ENCODE data around the gene UBE2QL1. TPM values are rescaled to one million over a fixed set of nuclear protein-coding genes. Genes with fewer than 3 reads are reported as not detected.
"Not testable (repeated sequence)": the region's sequence is repeated elsewhere in the genome, so short reads cannot be mapped to it uniquely, and the experiment has no call there.

Gene UBE2QL1
- total and polyA plus RNA-seq, 2 donors (not counting 1 experiment from before 2014, with no cell fraction given): 0.33 to 1.7 TPM

DNA sequence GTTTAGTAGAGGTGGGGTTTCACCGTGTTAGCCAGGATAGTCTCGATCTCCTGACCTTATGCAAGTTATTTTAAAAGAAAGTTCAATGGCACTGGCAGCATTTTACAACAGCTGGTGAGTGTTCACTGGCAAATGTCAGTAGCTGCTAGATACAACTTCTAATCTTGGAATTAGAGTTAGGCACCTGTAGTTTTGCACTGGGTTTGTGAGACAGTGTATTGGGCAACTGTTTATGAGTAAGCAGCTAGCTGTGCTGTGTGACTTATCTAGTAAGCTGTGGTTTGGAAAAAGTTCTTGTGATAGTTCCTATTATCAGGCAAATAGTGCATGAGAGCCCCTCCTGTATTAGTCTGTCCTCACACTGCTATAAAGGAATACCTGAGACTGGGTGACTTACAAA is 61.5 kb downstream of the UBE2QL1 start:
- ATAC-seq (ENCODE audit: low read depth) (no peak), DNase-seq (no peak)
- Histone ChIP-seq H3K4me1 (ENCODE audit: control insufficient read depth in 2 of 2, insufficient read depth in 2 of 2, low read length in 2 of 2) (no peaks in the 10 kb centered on the region), H3K79me2 (ENCODE audit: control insufficient read depth, insufficient read depth, low read length) (no peaks in the 10 kb centered on the region), H3K9ac (ENCODE audit: low read length) (no peak overlapping the region), H4K20me1 (ENCODE audit: control insufficient read depth, insufficient read depth, low read length, poor library complexity, severe bottlenecking) (no peaks in the 10 kb centered on the region), H3K27ac (ENCODE audit: low read length in 2 of 2) (no peak overlapping the region), H3K4me3 (ENCODE audit: control extremely low read depth in 1 of 5, extremely low read depth in 1 of 5, insufficient read depth in 1 of 5, low read depth in 2 of 5, low read length in 4 of 5) (no peak overlapping the region), H3K36me3 (replicated peaks in 1 of 2; ENCODE audit: control extremely low read depth in 1 of 2, control insufficient read depth in 1 of 2, extremely low read depth in 1 of 2, insufficient read depth in 2 of 2, low read length in 1 of 2) (no peaks in the 10 kb centered on the region), H3K9me3 (ENCODE audit: control extremely low read depth in 1 of 3, control insufficient read depth in 2 of 3, insufficient read depth in 1 of 3, low read length in 2 of 3) (peaks cover 0 to 11% (median 0%) of the 10 kb centered on the region in 3 donors), H2AFZ (ENCODE audit: insufficient read depth, low read depth, low read length, poor library complexity, severe bottlenecking) (no peak overlapping the region), H3K4me2 (replicated peaks; ENCODE audit: low read depth, low read length, poor library complexity, severe bottlenecking) (no peak overlapping the region), H3K27me3 (replicated peaks in 1 of 4; ENCODE audit: control extremely low read depth in 1 of 4, control insufficient read depth in 3 of 4, insufficient read depth in 4 of 4, low read length in 3 of 4) (peaks cover 0 to 19% (median 5%) of the 10 kb centered on the region in 4 experiments)
- Mint-ChIP-seq H3K4me3 (no peak overlapping the region), H3K27ac (no peak overlapping the region), H3K9me3 (ENCODE audit: insufficient read depth) (no peaks in the 10 kb centered on the region), H3K4me1 (no peaks in the 10 kb centered on the region), H3K27me3 (peaks cover 24% of the 10 kb centered on the region)
- WGBS (ENCODE audit: insufficient coverage): 92% methylated on average over 2 of the region's 2 CpGs
- intact Hi-C loops (cut with micrococcal nuclease): no loop called here
- ChIA-PET CTCF (no interaction called here), POLR2A (no interaction called here)
- TF ChIP-seq, protein P1, sequence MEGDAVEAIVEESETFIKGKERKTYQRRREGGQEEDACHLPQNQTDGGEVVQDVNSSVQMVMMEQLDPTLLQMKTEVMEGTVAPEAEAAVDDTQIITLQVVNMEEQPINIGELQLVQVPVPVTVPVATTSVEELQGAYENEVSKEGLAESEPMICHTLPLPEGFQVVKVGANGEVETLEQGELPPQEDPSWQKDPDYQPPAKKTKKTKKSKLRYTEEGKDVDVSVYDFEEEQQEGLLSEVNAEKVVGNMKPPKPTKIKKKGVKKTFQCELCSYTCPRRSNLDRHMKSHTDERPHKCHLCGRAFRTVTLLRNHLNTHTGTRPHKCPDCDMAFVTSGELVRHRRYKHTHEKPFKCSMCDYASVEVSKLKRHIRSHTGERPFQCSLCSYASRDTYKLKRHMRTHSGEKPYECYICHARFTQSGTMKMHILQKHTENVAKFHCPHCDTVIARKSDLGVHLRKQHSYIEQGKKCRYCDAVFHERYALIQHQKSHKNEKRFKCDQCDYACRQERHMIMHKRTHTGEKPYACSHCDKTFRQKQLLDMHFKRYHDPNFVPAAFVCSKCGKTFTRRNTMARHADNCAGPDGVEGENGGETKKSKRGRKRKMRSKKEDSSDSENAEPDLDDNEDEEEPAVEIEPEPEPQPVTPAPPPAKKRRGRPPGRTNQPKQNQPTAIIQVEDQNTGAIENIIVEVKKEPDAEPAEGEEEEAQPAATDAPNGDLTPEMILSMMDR (IDR thresholded peaks at IDR 0.05): no peak
- TF ChIP-seq EZH2 (IDR thresholded peaks at IDR 0.05; ENCODE audit: borderline replicate concordance, insufficient read depth, low read depth, low read length, poor library complexity, severe bottlenecking): no peak

DNA sequence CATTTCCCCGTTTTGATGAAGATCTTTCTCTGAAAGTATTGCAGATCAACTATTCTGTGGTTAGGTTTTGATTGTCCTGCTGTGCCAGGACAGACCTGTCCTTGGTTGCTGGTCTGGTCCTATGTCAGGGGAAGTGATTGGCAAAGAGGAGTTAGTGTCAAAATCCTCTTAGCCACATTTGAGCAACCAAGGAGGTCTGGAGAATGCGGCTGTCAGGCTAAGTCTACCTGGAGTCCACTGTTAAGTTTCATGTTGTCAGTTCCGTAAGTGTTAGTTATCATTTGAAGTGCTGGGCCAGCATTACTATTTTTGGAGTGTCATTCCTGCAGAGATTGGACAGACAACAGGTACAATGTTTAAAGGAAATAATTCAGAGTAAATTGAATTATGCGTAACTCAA is 62.3 kb downstream of the UBE2QL1 start:
- no peak overlapping the region for H3K9ac ChIP-seq (ENCODE audit: low read length)
- no peak overlapping the region for H2AFZ ChIP-seq (ENCODE audit: insufficient read depth, low read depth, low read length, poor library complexity, severe bottlenecking)
- H3K9me3 Mint-ChIP-seq (ENCODE audit: insufficient read depth): no peaks in the 10 kb centered on the region
- ChIA-PET POLR2A (no interaction called here), CTCF (no interaction called here)
- H3K9me3 ChIP-seq (ENCODE audit: control extremely low read depth in 1 of 3, control insufficient read depth in 2 of 3, insufficient read depth in 1 of 3, low read length in 2 of 3): peaks cover 0 to 11% (median 0%) of the 10 kb centered on the region in 3 donors
- no peaks in the 10 kb centered on the region for H3K79me2 ChIP-seq (ENCODE audit: control insufficient read depth, insufficient read depth, low read length)
- no CpG with 5 or more reads among the region's 4 CpGs for WGBS (ENCODE audit: insufficient coverage)
- no peak overlapping the region for H3K4me2 ChIP-seq (replicated peaks; ENCODE audit: low read depth, low read length, poor library complexity, severe bottlenecking)
- no peaks in the 10 kb centered on the region for H4K20me1 ChIP-seq (ENCODE audit: control insufficient read depth, insufficient read depth, low read length, poor library complexity, severe bottlenecking)
- intact Hi-C loops (cut with micrococcal nuclease): no loop called here
- no peak for ATAC-seq (ENCODE audit: low read depth)
- no peak overlapping the region for H3K27ac ChIP-seq (ENCODE audit: low read length in 2 of 2)
- no peaks in the 10 kb centered on the region for H3K4me1 Mint-ChIP-seq
- H3K4me1 ChIP-seq (ENCODE audit: control insufficient read depth in 2 of 2, insufficient read depth in 2 of 2, low read length in 2 of 2): no peaks in the 10 kb centered on the region
- no peak overlapping the region for H3K4me3 ChIP-seq (ENCODE audit: control extremely low read depth in 1 of 5, extremely low read depth in 1 of 5, insufficient read depth in 1 of 5, low read depth in 2 of 5, low read length in 4 of 5)
- DNase-seq: no peak
- peaks cover 17% of the 10 kb centered on the region for H3K27me3 Mint-ChIP-seq
- peaks cover 0 to 19% (median 4%) of the 10 kb centered on the region in 4 experiments for H3K27me3 ChIP-seq (replicated peaks in 1 of 4; ENCODE audit: control extremely low read depth in 1 of 4, control insufficient read depth in 3 of 4, insufficient read depth in 4 of 4, low read length in 3 of 4)
- no peak for TF ChIP-seq EZH2 (IDR thresholded peaks at IDR 0.05; ENCODE audit: borderline replicate concordance, insufficient read depth, low read depth, low read length, poor library complexity, severe bottlenecking)
- TF ChIP-seq, protein P1 (IDR thresholded peaks at IDR 0.05): no peak
- no peaks in the 10 kb centered on the region for H3K36me3 ChIP-seq (replicated peaks in 1 of 2; ENCODE audit: control extremely low read depth in 1 of 2, control insufficient read depth in 1 of 2, extremely low read depth in 1 of 2, insufficient read depth in 2 of 2, low read length in 1 of 2)
- H3K4me3 Mint-ChIP-seq: no peak overlapping the region
- no peak overlapping the region for H3K27ac Mint-ChIP-seq

DNA sequence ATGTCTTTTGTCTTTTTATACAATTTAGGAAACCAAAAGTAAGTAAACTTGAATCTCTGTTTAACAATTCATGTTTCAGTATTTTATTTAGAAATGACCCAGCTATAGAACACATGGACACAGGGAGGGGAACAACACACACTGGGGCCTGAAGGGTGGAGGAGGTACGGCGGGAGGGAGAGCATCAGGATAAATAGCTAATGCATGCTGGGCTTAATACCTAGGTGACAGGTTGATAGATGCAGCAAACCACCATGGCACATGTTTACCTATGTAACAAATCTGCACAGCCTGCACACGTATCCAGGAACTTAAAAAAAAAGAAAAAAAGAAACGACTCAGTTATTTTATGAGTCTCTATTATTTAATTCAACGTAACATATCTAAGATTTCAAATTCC is 67.2 kb downstream of the UBE2QL1 start:
- H3K9me3 ChIP-seq (ENCODE audit: control extremely low read depth in 1 of 3, control insufficient read depth in 2 of 3, insufficient read depth in 1 of 3, low read length in 2 of 3); H3K27ac Mint-ChIP-seq; H2AFZ ChIP-seq (ENCODE audit: insufficient read depth, low read depth, low read length, poor library complexity, severe bottlenecking); H3K9ac ChIP-seq (ENCODE audit: low read length); H3K27me3 ChIP-seq (replicated peaks in 1 of 4; ENCODE audit: control extremely low read depth in 1 of 4, control insufficient read depth in 3 of 4, insufficient read depth in 4 of 4, low read length in 3 of 4); ATAC-seq (ENCODE audit: low read depth); intact Hi-C loops (cut with micrococcal nuclease); POLR2A ChIA-PET; H3K27ac ChIP-seq (ENCODE audit: low read length in 2 of 2); H3K4me2 ChIP-seq (replicated peaks; ENCODE audit: low read depth, low read length, poor library complexity, severe bottlenecking); H3K4me1 Mint-ChIP-seq; H3K4me3 ChIP-seq (ENCODE audit: control extremely low read depth in 1 of 5, extremely low read depth in 1 of 5, insufficient read depth in 1 of 5, low read depth in 2 of 5, low read length in 4 of 5); H3K9me3 Mint-ChIP-seq (ENCODE audit: insufficient read depth); H3K36me3 ChIP-seq (replicated peaks in 1 of 2; ENCODE audit: control extremely low read depth in 1 of 2, control insufficient read depth in 1 of 2, extremely low read depth in 1 of 2, insufficient read depth in 2 of 2, low read length in 1 of 2); H3K79me2 ChIP-seq (ENCODE audit: control insufficient read depth, insufficient read depth, low read length); DNase-seq; H3K4me1 ChIP-seq (ENCODE audit: control insufficient read depth in 2 of 2, insufficient read depth in 2 of 2, low read length in 2 of 2); H3K4me3 Mint-ChIP-seq; CTCF ChIA-PET; H4K20me1 ChIP-seq (ENCODE audit: control insufficient read depth, insufficient read depth, low read length, poor library complexity, severe bottlenecking): not testable (repeated sequence)
- 100% methylated on average over 2 of the region's 5 CpGs for WGBS (ENCODE audit: insufficient coverage)
- H3K27me3 Mint-ChIP-seq: peaks cover 13% of the 10 kb centered on the region
